Neural progenitor cell (in vitro differentiated cells): ENCODE results near the gene TIAL1.

Experiments
- CTCF ChIP-seq: fragments of 200-600 bp; sonication (generic); IDR thresholded peaks from 2 replicates; pipeline ENCODE4 v1.5.1; 2017; ENCODE audit warnings: antibody characterized with exemption, mild to moderate bottlenecking
- EZH2 ChIP-seq: fragments of 200-600 bp; sonication (generic); IDR thresholded peaks from 2 replicates; pipeline ENCODE4 v1.6.1; 2017; ENCODE audit warnings: antibody characterized with exemption, mild to moderate bottlenecking, moderate library complexity
- EZH2phosphoT487 ChIP-seq: fragments of 200-600 bp; sonication (generic); IDR thresholded peaks from 2 replicates; pipeline ENCODE4 v1.6.1; 2017; ENCODE audit warnings: antibody characterized with exemption

DNA sequence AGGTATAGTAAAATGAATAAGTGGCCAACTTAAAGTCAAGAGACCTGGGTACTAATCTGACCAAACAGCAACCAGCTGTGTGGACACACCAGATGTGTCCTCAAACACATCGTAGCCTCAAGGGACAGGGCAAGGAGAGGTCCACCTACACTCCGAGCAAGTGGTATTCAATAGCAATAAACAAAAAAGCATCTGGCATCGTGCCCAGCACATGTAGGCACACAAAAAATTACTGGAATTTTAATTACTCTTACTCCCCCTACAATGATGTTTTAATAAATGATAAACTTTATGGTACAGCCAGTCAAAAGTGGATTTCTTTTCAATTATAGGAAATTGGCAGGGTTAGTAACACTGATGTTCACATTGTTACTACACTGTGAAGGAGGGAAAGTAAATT, 50.8 kb downstream of the TIAL1 start:
- TF ChIP-seq EZH2phosphoT487 (no peak), CTCF (no peak), EZH2 (no peak)
